Stimulated activated naive CD8-positive, alpha-beta T cell treated with anti-CD3 and anti-CD28 coated beads, Interleukin-15, amount 100 ng/mL, for 72 hours (primary cell): ENCODE measurements around the gene CYP4F8.
"Not testable (repeated sequence)": the region's sequence is repeated elsewhere in the genome, so short reads cannot be mapped to it uniquely, and the experiment has no call there.

ENCODE experiments used
- ATAC-seq: fragments of 150-1000 bp; cut with Tn5 transposase; 2 replicates; pipeline ENCODE4 v1.10.0; 2021; ENCODE audit warnings: mild to moderate bottlenecking, moderate library complexity
- DNase-seq, 2 donors: peaks; one replicate each; pipeline ENCODE4 v3.0.0; 2021 to 2022
- H3K27ac Mint-ChIP-seq, 2 donors: one replicate each; pipeline ENCODE4 v1.8.0; 2022; ENCODE audit warnings: mild to moderate bottlenecking in 2 of 2, mixed read lengths in 2 of 2, moderate library complexity in 2 of 2
- H3K27me3 Mint-ChIP-seq: one replicate; pipeline ENCODE4 v1.8.0; 2022; ENCODE audit warnings: mixed read lengths
- H3K4me1 Mint-ChIP-seq: one replicate; pipeline ENCODE4 v1.8.0; 2022; ENCODE audit warnings: mild to moderate bottlenecking, mixed read lengths
- H3K4me3 Mint-ChIP-seq, 2 donors: one replicate each; pipeline ENCODE4 v1.8.0; 2022; ENCODE audit warnings: mild to moderate bottlenecking in 2 of 2, mixed read lengths in 2 of 2, moderate library complexity in 1 of 2
- H3K9me3 Mint-ChIP-seq, 2 donors: one replicate each; pipeline ENCODE4 v1.8.0; 2022; ENCODE audit warnings: mixed read lengths in 2 of 2

The CYP4F8 gene

DNA sequence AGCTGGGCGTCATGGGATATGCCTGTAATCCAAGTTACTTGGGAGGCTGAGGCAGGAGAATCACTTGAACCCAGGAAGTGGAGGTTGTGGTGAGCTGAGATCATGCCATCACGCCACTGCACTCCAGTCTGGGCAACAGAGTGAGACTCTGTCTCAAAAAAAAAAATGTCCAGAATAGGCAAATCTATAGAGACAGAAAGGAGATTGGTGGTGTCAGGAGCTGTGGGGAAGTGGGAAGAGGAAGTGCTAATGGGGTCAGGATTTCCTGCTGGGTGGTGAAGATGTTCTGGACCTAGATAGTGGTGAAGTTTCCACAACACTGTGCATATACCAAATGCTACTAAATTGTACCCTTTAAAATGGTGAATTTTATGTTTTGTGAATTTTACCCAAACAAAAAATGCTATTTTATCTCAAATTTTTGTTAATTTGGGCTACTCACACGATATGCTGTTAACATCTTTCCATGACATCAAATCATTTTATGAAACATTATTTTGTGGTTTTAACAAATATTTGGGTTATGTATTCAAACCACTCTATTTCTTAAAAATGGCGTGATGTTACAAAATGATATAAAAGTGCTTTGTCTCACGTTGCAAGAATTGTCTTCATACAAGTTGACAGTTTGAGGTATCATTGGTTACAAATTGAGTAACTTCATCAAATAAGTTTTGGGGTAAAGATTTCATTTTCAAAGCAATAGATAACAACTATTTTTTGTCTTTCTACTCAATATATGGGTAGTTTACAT, 18.2 kb downstream of the CYP4F8 start:
- H3K4me3 Mint-ChIP-seq, result no peak overlapping the region
- H3K9me3 Mint-ChIP-seq, result no peaks in the 10 kb centered on the region

DNA sequence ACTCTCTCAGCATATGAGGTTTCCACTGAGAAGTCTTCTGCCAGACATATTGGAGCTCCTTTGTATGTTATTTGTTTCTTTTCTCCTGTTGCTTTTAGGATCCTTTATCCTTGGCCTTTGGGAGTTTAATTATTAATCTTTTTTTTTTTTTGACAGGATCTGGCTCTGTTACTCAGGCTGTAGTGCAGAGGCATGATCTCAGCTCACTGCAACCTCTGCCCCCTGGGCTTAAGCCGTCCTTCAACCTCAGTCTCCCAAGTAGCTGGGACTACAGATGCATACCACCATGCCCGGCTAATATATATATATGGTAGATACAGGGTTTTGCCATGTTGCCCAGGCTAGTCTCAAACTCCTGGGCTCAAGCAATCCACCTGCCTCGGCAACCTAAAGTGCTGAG, 19.1 kb downstream of the CYP4F8 start:
- H3K27me3 Mint-ChIP-seq, result peaks cover 31% of the 10 kb centered on the region

More for the DNA sequence above, 18.2 kb downstream of the CYP4F8 start:
- DNase-seq (no peak), ATAC-seq (no peak)
- no peak overlapping the region for H3K27ac Mint-ChIP-seq
- H3K4me1 Mint-ChIP-seq, result no peaks in the 10 kb centered on the region
- H3K27me3 Mint-ChIP-seq, result peaks cover 37% of the 10 kb centered on the region

DNA sequence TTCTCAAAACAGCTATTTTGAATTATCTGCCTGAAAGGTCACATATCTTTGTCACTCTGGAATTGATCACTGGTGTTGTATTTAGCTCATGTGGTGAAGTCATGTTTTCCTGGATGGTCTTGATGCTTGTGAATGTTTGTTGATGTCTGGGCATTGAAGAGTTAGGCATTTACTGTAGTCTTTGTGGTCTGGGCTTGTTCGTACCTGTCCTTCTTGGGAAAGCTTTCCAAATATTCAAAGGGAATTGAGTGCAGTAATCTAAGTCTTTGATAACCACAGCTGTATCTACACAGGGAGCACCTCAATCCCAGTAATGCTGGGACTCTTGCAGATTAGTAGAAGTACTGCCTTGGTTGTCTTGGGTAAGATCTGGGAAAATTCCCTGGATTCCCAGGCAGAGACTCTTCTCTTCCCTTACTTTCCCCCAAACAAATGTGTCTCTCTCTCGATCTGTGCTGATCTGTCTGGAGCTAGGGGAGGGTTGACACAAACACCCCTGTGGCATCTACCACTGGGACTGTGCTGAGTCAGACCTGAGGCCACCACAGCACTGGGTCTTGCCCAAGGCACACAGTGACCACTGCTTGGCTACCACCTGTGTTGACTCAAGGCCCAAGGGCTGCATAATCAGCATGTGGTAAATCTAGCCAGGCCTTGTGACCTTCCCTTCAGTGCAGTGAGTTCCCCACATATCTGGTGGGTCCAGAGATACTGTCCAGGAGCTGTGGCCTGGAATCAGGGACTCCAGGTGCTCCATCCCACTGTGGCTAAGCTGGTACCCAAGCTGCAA, 20.2 kb downstream of the CYP4F8 start:
- no peak for ATAC-seq
- H3K27ac Mint-ChIP-seq, result no peak overlapping the region
- H3K4me3 Mint-ChIP-seq, result no peak overlapping the region
- no peaks in the 10 kb centered on the region for H3K4me1 Mint-ChIP-seq
- no peak for DNase-seq
- peaks cover 31% of the 10 kb centered on the region for H3K27me3 Mint-ChIP-seq
- H3K9me3 Mint-ChIP-seq, result no peaks in the 10 kb centered on the region

More for the DNA sequence above, 19.1 kb downstream of the CYP4F8 start:
- Mint-ChIP-seq H3K4me3 (no peak overlapping the region), H3K27ac (no peak overlapping the region), H3K9me3 (no peaks in the 10 kb centered on the region), H3K4me1 (no peaks in the 10 kb centered on the region)
- DNase-seq (no peak), ATAC-seq (no peak)

DNA sequence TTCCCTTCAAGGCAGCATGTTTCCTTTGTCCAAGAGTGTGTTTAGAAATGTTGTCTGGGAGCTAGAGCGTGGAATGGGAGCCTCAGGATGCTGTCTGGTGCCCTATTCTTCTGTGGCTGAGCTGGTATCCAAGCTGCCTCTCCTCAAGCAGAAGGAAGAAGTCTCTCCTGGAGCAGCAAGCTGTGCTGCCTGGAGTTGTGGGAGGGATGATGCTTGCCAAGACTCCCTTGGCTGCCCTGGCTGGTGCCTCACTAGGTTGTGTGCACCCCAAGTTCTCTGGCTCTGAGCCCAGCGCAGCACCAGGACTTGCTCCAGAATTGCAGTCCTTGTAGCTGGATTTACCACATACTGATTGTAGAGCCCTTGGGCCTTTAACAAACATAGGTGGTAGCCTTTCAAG, 21.0 kb downstream of the CYP4F8 start:
- no peaks in the 10 kb centered on the region for H3K4me1 Mint-ChIP-seq
- no peak overlapping the region for H3K4me3 Mint-ChIP-seq
- no peaks in the 10 kb centered on the region for H3K9me3 Mint-ChIP-seq
- no peak overlapping the region for H3K27ac Mint-ChIP-seq
- DNase-seq, result no peak
- H3K27me3 Mint-ChIP-seq, result peaks cover 31% of the 10 kb centered on the region
- ATAC-seq, result no peak

DNA sequence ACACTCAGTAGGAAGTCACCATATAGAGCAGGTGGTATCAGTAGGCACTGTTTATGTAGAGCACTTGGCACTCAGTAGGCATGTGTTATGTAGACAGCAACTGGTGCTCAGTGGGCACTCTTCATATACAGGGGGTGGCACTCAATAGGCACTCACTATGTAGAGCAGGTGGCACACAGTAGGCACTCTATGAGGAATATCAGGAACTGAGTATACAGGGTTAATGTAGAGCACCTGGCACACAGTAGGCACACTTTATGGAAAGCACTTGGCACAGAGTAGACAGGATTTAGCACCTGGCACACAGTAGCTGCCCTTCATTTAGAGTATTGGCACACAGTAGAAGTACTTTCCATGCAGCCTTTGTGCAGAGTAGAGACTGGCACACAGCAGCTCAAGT, 24.6 kb downstream of the CYP4F8 start:
- Mint-ChIP-seq H3K27me3 (peaks cover 20% of the 10 kb centered on the region), H3K4me1 (peaks cover 6% of the 10 kb centered on the region), H3K4me3 (no peak overlapping the region), H3K9me3 (no peaks in the 10 kb centered on the region), H3K27ac (no peak overlapping the region)
- ATAC-seq (no peak), DNase-seq (no peak)

DNA sequence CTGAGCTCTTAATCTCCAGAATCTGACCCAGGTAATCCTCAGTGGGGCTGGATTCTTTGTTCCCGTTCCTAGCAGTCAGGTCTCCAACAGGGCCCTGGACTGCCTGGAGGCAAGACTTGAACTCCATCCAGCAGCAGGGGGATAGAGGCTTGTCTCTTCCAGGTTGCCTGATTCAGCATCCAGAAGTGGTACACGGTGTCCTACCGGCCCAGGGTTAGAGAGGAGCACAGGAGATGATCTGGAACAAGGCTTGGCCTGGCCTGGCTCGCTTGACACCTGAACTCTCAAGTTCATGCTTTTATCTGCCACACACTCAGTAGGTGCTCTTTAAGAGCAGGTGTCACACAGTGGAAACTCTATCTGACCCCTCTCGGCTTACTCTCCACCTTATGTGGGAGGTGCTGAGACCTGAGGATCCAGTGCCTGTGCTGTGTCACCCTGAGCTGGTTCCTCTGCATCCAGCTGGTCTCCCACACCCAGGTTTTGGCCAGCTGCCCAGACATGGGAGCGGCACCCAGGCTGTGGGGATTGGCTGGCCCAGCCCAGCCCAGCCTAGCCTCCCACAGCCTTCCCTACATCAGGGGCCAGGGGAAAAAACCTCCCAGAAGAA, 25.4 kb downstream of the CYP4F8 start, which contains the start of gene CYP4F3:
CYP4F3 (plus strand) TSS at position 604 of the 610 bp plus-strand sequence. CDS start 519 bp downstream, outside the sequence.
- ATAC-seq, result no peak
- DNase-seq, result no peak
- Mint-ChIP-seq H3K9me3 (no peaks in the 10 kb centered on the region), H3K27me3 (peaks cover 12% of the 10 kb centered on the region), H3K4me1 (peaks cover 6% of the 10 kb centered on the region), H3K27ac (peak within 1 kb of the TSS in 1 of 2 donors; percentile 29), H3K4me3 (no peak within 1 kb of the TSS)

DNA sequence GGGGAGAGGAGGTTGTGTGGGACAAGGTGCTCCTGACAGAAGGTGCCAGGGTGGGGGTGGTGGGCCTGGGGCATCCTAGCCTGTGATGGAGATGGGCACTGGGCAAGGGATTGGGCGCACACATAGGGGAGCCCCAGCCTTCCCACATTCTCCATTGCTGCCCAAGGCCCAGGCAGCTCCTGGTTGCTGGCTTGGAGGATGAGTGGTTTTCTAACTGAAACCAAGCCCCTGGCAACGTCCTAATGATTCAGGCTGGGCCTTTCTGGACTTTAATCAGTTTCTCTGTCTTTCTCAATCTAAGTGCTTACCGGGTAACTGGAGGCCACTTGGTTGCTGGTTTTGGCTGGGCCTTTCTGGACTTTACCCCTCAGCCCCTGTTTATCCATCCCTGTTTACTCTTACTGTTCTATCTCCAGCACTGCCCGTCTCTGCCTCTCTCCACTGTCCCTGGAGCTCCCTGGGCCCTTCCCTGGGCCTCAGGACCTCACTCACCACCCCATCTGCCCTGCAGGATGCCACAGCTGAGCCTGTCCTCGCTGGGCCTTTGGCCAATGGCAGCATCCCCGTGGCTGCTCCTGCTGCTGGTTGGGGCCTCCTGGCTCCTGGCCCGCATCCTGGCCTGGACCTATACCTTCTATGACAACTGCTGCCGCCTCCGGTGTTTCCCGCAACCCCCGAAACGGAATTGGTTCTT, 26.0 kb downstream of the CYP4F8 start:
- peak overlapping the region in 1 of 2 donors; percentile 29 for H3K27ac Mint-ChIP-seq
- no peak for ATAC-seq
- no peaks in the 10 kb centered on the region for H3K9me3 Mint-ChIP-seq
- H3K4me1 Mint-ChIP-seq, result peaks cover 6% of the 10 kb centered on the region
- peaks cover 6% of the 10 kb centered on the region for H3K27me3 Mint-ChIP-seq
- DNase-seq, result no peak
- no peak overlapping the region for H3K4me3 Mint-ChIP-seq

DNA sequence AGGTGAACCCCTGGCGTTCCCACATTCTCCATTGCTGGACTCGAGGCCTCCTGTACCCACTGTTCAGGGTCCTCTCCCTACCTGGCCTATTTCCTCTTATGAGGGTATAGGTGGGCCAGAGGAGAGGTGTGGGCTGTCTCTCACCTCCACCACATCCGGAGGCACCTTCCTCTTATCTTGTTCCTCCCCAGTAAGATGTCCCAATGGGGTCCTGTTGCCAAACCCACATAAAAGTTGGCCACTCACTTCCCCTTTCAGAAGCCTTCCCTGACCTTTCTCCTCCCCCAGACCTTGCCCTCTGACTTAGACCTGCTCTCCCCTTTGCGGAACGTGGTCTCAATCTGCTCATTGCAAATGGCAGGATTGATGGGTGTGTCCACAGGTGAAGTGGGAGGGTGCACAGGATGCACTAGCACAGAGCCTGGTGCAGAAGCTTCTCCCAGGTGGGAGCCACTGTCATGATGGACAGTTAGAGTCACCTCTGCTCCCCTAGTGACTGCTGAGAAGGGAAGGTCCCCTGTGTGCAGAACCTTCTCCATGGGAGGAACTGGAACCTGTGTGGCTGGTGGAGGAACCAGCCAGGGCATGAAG, 27.0 kb downstream of the CYP4F8 start:
- Mint-ChIP-seq H3K4me3 (no peak overlapping the region), H3K27me3 (no peaks in the 10 kb centered on the region), H3K27ac (peak overlapping the region in 1 of 2 donors; percentile 6), H3K4me1 (peaks cover 6% of the 10 kb centered on the region), H3K9me3 (no peaks in the 10 kb centered on the region)
- DNase-seq, result no peak
- ATAC-seq, result no peak

DNA sequence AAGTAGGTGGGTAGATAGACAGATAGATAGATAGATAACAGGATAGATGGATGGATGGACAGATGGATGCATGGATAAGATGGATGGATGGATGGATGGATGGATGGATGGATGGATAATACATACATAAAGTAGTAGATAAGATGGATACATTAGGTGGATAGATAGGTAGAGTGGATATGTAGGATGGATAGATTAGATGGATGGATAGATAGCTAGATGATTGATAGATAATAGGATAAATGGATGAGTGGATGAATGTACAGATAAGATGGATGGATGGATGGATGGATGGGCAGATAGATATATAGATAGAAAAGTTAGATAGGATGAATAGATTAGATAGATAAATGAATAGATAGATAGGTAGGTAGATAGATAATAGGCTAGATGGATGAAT, 27.8 kb downstream of the CYP4F8 start:
- no peak for DNase-seq
- Mint-ChIP-seq H3K4me1 (peaks cover 6% of the 10 kb centered on the region), H3K27me3 (no peaks in the 10 kb centered on the region), H3K4me3 (no peak overlapping the region), H3K9me3 (no peaks in the 10 kb centered on the region), H3K27ac (no peak overlapping the region)
- ATAC-seq, result no peak

DNA sequence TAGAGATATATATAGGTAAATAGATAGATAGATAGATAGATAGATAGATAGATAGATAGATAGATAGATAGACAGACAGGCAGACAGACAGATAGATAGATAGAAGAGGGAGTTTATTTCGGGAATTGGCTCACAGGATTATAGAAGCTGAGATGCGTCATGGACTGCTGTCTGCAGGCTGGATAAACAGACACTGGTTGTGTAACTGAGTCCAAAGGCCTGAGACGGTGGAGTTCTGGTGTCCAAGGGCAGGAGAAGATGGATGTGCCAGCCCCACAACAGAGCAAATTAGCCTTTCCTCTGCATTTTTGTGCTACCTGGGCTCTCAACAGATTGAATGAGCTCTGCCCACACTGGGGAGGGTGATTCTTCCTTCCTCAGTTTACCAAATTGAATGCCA, 28.4 kb downstream of the CYP4F8 start:
- Mint-ChIP-seq H3K27me3 (no peaks in the 10 kb centered on the region), H3K27ac (no peak overlapping the region), H3K4me1 (peaks cover 6% of the 10 kb centered on the region), H3K4me3 (no peak overlapping the region), H3K9me3 (no peaks in the 10 kb centered on the region)
- no peak for DNase-seq
- ATAC-seq, result no peak

DNA sequence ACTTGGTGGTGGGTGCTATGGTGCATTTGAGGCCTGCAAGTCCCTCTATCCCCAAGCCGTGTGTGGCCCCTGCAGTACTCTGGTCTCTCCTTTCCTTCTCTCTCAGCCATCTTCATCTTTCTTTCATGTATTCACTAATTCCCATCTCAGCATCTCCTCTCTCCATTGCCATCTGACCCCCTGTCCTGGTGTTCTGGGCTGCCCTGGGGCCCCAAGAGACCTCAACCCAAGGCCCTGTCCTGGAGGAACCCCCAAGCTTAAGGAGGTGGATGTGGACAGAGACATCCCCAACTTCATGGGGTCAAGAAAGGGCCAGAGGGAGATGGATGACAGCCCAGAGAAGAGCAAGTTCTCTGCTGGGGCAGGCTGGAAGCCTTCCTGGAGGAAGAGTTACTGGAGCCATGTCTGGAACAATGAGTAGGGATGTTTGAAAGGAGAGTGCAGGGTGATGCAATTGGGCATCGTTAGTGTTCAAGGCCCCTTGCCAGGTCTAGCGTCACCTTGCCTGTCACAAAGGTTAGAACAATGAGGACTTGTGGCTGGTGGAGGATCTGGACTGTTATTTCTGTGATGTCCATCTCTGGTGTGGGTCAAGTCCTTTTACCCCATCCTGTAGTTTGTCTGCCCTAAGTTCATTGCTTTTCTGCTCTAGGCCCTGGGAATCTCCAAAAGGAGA, 29.2 kb downstream of the CYP4F8 start:
- no peaks in the 10 kb centered on the region for H3K27me3 Mint-ChIP-seq
- no peak for ATAC-seq
- DNase-seq, result no peak
- H3K4me3 Mint-ChIP-seq, result no peak overlapping the region
- no peaks in the 10 kb centered on the region for H3K9me3 Mint-ChIP-seq
- no peak overlapping the region for H3K27ac Mint-ChIP-seq
- H3K4me1 Mint-ChIP-seq, result peaks cover 6% of the 10 kb centered on the region

DNA sequence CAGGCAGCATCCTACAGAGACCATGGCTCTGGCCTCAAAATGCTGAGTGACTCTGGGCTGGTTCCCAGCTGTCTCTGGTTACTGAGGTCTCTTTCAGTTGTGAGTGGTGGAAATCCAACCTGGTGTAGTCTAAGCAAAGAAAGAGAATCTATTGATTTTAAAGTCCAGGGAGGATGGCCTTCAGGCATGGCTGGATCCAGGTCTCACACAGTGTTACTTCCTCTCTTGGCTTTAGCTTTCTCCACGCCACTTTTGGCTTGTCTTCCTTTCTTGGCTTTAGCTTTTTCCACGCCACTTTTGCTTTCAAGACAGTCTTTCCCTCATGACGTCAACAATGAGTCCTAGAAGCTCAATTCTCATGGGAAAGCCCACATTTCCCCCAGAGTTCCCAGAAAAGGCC, 29.8 kb downstream of the CYP4F8 start:
- Mint-ChIP-seq H3K4me1 (peaks cover 6% of the 10 kb centered on the region), H3K4me3 (no peak overlapping the region), H3K27me3 (no peaks in the 10 kb centered on the region), H3K27ac (no peak overlapping the region), H3K9me3 (no peaks in the 10 kb centered on the region)
- DNase-seq (no peak), ATAC-seq (no peak)

DNA sequence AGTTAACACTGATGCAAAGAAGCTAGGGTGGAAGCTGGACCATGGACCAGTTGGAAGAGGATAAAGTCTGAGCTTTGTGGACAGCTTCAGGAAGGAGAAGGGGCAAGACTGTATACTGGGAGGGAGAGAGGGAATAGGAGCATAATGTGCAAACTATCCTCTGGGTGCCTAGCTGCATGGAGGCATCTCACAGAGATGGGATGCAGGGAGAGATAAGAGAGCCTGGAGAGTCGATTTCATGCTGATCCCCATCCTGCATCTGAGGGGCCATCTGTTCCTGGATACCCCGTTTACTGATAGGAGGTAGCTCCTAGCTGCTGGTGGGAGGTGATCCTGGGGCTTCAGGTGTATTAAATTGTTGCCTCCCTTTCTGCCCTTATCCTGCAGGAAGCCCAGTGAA, 34.5 kb downstream of the CYP4F8 start:
- H3K27ac Mint-ChIP-seq, result no peak overlapping the region
- H3K9me3 Mint-ChIP-seq, result no peaks in the 10 kb centered on the region
- peaks cover 16% of the 10 kb centered on the region for H3K27me3 Mint-ChIP-seq
- ATAC-seq, result no peak
- H3K4me1 Mint-ChIP-seq, result no peaks in the 10 kb centered on the region
- H3K4me3 Mint-ChIP-seq, result no peak overlapping the region
- DNase-seq, result no peak

DNA sequence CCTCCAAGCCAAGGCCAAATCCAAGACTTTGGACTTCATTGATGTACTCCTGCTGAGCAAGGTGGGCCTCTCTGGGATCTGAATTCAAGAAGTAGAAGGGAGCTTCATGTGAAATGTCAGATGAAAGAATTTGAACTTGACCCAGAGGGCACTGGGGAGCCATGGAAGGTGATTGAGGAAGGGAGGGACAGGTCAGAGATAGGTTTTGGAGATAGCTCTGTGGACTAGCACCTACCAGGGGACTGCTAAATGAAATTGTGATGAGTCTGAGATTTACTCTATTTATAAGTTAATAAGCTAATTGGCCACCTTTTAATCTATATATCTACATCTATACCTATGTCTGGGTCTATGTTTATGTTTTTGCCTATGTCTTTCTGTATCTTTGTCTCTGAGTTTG, 35.1 kb downstream of the CYP4F8 start:
- not testable (repeated sequence) for H3K27ac Mint-ChIP-seq, DNase-seq, H3K4me1 Mint-ChIP-seq, H3K4me3 Mint-ChIP-seq, H3K9me3 Mint-ChIP-seq, ATAC-seq
- peaks cover 22% of the 10 kb centered on the region for H3K27me3 Mint-ChIP-seq

DNA sequence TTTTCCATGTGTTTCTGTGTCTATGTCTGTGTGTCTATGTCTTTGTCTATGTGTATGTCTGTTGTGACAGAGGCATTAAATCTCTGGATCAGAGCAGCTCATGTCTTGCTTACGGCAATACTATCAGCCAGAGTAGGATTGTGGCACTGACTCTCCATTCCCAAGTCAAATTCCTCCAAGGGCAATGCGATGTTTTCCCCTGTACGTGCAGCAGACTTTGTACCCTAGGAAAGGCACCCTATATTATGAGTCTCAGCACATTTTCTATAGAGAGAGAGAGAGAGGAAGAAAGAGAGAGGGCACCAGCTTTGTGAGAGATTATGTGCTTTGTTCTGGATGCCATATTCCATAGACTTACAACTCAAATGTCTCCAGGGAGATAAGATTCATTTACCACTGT, 36.8 kb downstream of the CYP4F8 start:
- Mint-ChIP-seq H3K27ac (no peak overlapping the region), H3K4me1 (no peaks in the 10 kb centered on the region), H3K9me3 (no peaks in the 10 kb centered on the region), H3K4me3 (no peak overlapping the region), H3K27me3 (peaks cover 28% of the 10 kb centered on the region)
- DNase-seq (no peak), ATAC-seq (no peak)
